Coronary artery (tissue), 2 donors: ENCODE data around the gene LTBP2.

Experiments
- DNase-seq: peaks from one replicate; pipeline ENCODE4 v3.0.0-alpha.2; 2017; ENCODE audit warnings: low spot score
- H3K27ac ChIP-seq, 2 donors: fragments of 200-600 bp; sonication (generic); one replicate each; pipeline ENCODE4 v1.5.1; 2016 to 2019
- H3K4me3 ChIP-seq: fragments of 200-600 bp; sonication (generic); 2 replicates; pipeline ENCODE4 v1.5.1; 2016; ENCODE audit warnings: mild to moderate bottlenecking, moderate library complexity
- TF ChIP-seq, protein P1 (sequence below): fragments of 200-600 bp; sonication (generic); IDR thresholded peaks from one replicate; pipeline ENCODE4 v1.5.1; 2019; ENCODE audit warnings: antibody characterized with exemption

The LTBP2 gene

GRCh38 chr14:74547331-74547927, 64.6 kb downstream of the LTBP2 start:
- Histone ChIP-seq H3K4me3 (no peak overlapping the region), H3K27ac (peak overlapping the region in 1 of 2 donors; percentile 92)
- DNase-seq, result no peak
- TF ChIP-seq, protein P1, sequence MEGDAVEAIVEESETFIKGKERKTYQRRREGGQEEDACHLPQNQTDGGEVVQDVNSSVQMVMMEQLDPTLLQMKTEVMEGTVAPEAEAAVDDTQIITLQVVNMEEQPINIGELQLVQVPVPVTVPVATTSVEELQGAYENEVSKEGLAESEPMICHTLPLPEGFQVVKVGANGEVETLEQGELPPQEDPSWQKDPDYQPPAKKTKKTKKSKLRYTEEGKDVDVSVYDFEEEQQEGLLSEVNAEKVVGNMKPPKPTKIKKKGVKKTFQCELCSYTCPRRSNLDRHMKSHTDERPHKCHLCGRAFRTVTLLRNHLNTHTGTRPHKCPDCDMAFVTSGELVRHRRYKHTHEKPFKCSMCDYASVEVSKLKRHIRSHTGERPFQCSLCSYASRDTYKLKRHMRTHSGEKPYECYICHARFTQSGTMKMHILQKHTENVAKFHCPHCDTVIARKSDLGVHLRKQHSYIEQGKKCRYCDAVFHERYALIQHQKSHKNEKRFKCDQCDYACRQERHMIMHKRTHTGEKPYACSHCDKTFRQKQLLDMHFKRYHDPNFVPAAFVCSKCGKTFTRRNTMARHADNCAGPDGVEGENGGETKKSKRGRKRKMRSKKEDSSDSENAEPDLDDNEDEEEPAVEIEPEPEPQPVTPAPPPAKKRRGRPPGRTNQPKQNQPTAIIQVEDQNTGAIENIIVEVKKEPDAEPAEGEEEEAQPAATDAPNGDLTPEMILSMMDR, result no peak

DNA sequence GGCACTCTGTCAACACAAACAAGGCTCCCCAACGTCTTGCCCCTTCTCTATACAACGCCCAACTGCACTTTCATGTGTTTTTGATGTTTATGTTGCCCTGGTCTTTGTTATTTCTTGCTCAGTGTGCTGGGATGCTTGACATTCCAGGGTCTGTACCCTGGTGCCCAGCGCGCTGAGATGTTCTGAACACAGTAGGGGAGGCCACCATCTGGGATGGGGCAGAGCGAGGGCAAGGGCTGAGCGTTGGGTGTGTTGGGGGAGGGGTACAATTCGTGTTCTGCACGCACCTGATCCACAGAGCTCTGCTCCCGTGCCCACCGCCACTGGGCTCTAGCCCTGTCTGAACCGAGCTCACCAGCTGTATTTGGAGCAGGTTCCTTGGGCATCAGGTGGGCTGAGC, 65.6 kb downstream of the LTBP2 start:
- DNase-seq, result no peak

DNA sequence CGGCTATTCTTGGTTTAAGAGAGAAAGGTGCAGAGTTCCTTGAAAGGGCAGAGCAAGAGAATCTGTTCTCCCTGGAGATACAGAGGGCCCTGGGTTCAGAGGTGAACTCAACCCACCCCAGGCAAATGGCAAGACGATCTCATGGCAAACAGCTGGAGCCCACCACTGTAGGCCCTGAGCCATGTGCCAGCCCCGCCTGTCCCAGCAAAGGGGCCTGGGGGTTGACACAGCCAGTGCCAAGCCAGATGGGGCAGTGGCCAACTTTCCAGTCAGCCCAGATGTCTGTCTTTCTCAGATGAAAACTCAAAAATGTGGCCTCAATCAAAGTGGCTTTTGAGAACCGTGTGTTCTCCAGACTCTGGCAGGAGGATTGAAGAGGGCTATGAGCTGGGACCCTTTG, 66.7 kb downstream of the LTBP2 start:
- TF ChIP-seq, protein P1, result no peak
- no peak overlapping the region for H3K4me3 ChIP-seq

More for the DNA sequence above, 65.6 kb downstream of the LTBP2 start:
- no peak overlapping the region for H3K4me3 ChIP-seq
- TF ChIP-seq, protein P1, result no peak
- peak overlapping the region in 1 of 2 donors; percentile 92 for H3K27ac ChIP-seq

GRCh38 chr14:74543771-74544438, 68.1 kb downstream of the LTBP2 start:
- TF ChIP-seq, protein P1, result no peak
- no peak overlapping the region for H3K4me3 ChIP-seq
- no peak overlapping the region for H3K27ac ChIP-seq
- no peak for DNase-seq

More for the DNA sequence above, 66.7 kb downstream of the LTBP2 start:
- DNase-seq, result no peak
- peak overlapping the region in 1 of 2 donors; percentile 92 for H3K27ac ChIP-seq

DNA sequence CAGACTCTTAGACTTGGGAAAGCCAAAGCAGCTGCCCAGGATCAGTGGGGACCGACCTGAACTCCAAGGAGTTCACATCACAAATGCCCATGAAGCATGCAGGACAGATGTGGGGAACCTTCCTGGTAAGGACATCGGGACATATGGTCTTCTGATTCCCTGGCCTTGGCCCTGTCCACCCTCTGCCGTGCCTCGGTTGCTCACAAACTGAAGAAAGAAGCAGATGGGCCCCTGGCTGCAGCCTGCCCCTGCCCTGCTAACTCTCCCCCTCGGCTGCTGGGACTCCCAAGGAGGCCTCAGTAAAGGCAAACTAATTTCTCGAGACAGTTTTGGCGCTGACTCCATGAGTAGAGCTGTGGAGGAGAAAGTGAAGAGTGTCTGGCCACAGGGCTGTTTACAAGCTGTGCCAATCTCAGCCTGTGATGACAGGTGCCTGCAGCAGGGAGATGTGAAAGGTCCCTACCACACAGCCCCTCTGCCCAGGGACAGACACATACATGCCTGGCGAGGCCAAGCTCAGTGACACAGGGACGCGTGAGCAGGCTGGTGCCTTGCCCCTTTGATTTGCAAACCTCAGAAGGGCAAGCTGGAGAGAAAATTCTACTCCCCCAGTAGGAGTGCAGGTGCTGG, 69.9 kb downstream of the LTBP2 start:
- TF ChIP-seq, protein P1, result no peak
- no peak for DNase-seq
- no peak overlapping the region for H3K4me3 ChIP-seq
- H3K27ac ChIP-seq, result no peak overlapping the region

GRCh38 chr14:74541225-74541624, 70.8 kb downstream of the LTBP2 start:
- TF ChIP-seq, protein P1, result no peak
- DNase-seq, result no peak
- Histone ChIP-seq H3K4me3 (no peak overlapping the region), H3K27ac (no peak overlapping the region)
